ENCODE measurements around the gene CRNKL1. TPM values are rescaled to one million over a fixed set of nuclear protein-coding genes. Genes with fewer than 3 reads are reported as not detected.
A peak's percentile ranks its signal among the peaks of the same experiment; 100 is the strongest.

Gene CRNKL1
- 26.3 TPM for polyA plus RNA-seq
- long read RNA-seq, donor 1, full-length matches to known transcripts: 1 of 13 reads
- long read RNA-seq, donor 1, partial matches to known transcripts: 12 of 13 reads
- long read RNA-seq, donor 1, other reads (novel, unspliced or antisense): 0 of 13 reads
- long read RNA-seq, donor 2, full-length matches to known transcripts: 11 of 11 reads
- long read RNA-seq, donor 2, partial matches to known transcripts: 0 of 11 reads
- long read RNA-seq, donor 2, other reads (novel, unspliced or antisense): 0 of 11 reads
- long read RNA-seq, donor 3, full-length matches to known transcripts: 8 of 8 reads
- long read RNA-seq, donor 3, partial matches to known transcripts: 0 of 8 reads
- long read RNA-seq, donor 3, other reads (novel, unspliced or antisense): 0 of 8 reads
- long read RNA-seq, donor 4, full-length matches to known transcripts: 1 of 1 reads
- long read RNA-seq, donor 4, partial matches to known transcripts: 0 of 1 reads
- long read RNA-seq, donor 4, other reads (novel, unspliced or antisense): 0 of 1 reads
- long read RNA-seq, donor 5, full-length matches to known transcripts: 2 of 2 reads
- long read RNA-seq, donor 5, partial matches to known transcripts: 0 of 2 reads
- long read RNA-seq, donor 5, other reads (novel, unspliced or antisense): 0 of 2 reads
- long read RNA-seq, donor 6, full-length matches to known transcripts: 6 of 12 reads
- long read RNA-seq, donor 6, partial matches to known transcripts: 6 of 12 reads
- long read RNA-seq, donor 6, other reads (novel, unspliced or antisense): 0 of 12 reads
- long read RNA-seq, donor 7, full-length matches to known transcripts: 3 of 3 reads
- long read RNA-seq, donor 7, partial matches to known transcripts: 0 of 3 reads
- long read RNA-seq, donor 7, other reads (novel, unspliced or antisense): 0 of 3 reads
- long read RNA-seq, donor 8, full-length matches to known transcripts: 7 of 99 reads
- long read RNA-seq, donor 8, partial matches to known transcripts: 92 of 99 reads
- long read RNA-seq, donor 8, other reads (novel, unspliced or antisense): 0 of 99 reads
- long read RNA-seq, donor 9, full-length matches to known transcripts: 2 of 2 reads
- long read RNA-seq, donor 9, partial matches to known transcripts: 0 of 2 reads
- long read RNA-seq, donor 9, other reads (novel, unspliced or antisense): 0 of 2 reads
- long read RNA-seq, donor 10, full-length matches to known transcripts: 5 of 5 reads
- long read RNA-seq, donor 10, partial matches to known transcripts: 0 of 5 reads
- long read RNA-seq, donor 10, other reads (novel, unspliced or antisense): 0 of 5 reads
- long read RNA-seq, donor 11, full-length matches to known transcripts: 4 of 12 reads
- long read RNA-seq, donor 11, partial matches to known transcripts: 8 of 12 reads
- long read RNA-seq, donor 11, other reads (novel, unspliced or antisense): 0 of 12 reads

DNA sequence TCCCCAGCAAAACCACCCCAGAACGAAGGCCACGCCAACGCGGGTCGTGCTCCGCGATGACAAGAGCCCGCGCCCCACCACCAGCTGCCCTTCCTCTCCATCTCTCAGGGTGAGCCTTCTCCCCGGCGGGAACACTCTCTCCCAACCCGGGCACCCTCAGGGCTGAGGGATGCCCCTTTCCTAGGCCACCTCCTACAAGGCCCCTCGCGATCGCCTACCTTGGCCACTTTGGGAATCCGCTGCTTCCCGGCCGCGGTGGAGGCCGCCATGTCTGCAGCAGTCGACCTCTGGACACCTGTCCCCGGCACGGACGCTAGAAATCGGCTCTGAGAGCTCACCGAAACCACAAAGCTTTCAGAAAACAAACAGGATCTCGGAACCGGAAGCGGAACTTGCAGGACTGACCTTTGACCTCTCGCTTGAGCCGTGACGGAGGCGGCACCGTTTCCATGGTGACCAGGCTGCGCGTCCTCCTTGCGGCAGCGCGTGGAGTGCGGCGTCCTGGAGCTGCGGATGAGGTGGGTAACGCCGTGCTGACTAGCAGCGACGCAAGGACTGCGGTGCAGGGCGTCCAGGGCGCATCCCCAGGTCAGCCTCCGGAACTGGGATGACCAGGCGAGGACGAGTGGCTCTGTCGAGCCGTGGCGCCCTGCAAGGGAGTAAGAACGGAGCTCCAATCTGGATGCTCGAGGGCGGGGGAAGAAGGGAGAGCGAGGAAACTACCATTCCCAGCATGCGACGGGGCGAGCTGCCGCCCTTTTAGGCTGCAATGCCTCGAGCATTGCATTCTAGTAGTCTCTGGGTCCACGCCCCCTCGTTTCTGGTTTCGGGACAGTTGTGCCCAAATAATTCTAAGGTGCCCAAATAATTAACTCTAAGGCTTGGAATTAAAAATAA lies at the start of gene CRNKL1, which contains the start of gene CFAP61:
Gene CRNKL1 (minus strand): TSS at position 393 of the 897 bp plus-strand sequence. CDS start 124 bp downstream, at position 269.
Gene CFAP61 (plus strand): TSS at position 459 of the 897 bp plus-strand sequence. CDS start 4,122 bp downstream, outside the sequence.
- Histone ChIP-seq H3K4me1 (ENCODE audit: control insufficient read depth, insufficient read depth, low read length) (peaks cover 7% of the 10 kb centered on the region), H3K36me3 (ENCODE audit: control insufficient read depth, insufficient read depth, low read length) (peaks cover 25% of the 10 kb centered on the region), H3K4me3 (ENCODE audit: low read length) (peak within 1 kb of the TSS; percentile 76), H3K27me3 (ENCODE audit: control insufficient read depth, insufficient read depth, low read length) (no peaks in the 10 kb centered on the region), H3K9me3 (ENCODE audit: control insufficient read depth, low read depth, low read length) (no peaks in the 10 kb centered on the region), H3K27ac (ENCODE audit: low read length) (peak within 1 kb of the TSS; percentile 90)
- 0% methylated on average over 1 of the region's 67 CpGs for WGBS (ENCODE audit: insufficient coverage, low lambda C conversion rate)
- DNase-seq: peak; percentile 98 to 99

DNA sequence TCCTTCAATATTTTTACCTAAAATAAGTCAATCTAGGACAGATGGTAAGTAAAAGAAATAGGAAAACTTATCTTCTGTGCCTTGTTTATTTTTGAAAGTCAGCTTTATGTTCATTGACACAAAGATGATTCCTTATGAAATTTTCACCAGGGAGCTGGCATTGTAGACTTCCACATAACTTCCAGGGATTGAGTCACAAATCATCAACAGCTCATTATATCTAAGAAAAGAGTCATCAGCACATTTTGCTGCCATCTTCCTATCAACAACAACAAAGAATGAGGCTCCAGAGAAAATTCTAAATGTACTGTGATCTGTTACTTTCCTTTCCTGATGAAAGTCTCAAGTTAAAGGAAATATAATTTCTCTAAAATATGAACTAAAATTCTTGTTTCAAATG lies 48.6 kb upstream of the CRNKL1 start:
- H3K27ac ChIP-seq (ENCODE audit: low read length): no peak overlapping the region
- H3K9me3 ChIP-seq (ENCODE audit: control insufficient read depth, low read depth, low read length): no peaks in the 10 kb centered on the region
- H3K4me3 ChIP-seq (ENCODE audit: low read length): no peak overlapping the region
- H3K27me3 ChIP-seq (ENCODE audit: control insufficient read depth, insufficient read depth, low read length): no peaks in the 10 kb centered on the region
- no peaks in the 10 kb centered on the region for H3K4me1 ChIP-seq (ENCODE audit: control insufficient read depth, insufficient read depth, low read length)
- no peaks in the 10 kb centered on the region for H3K36me3 ChIP-seq (ENCODE audit: control insufficient read depth, insufficient read depth, low read length)
- DNase-seq: no peak

DNA sequence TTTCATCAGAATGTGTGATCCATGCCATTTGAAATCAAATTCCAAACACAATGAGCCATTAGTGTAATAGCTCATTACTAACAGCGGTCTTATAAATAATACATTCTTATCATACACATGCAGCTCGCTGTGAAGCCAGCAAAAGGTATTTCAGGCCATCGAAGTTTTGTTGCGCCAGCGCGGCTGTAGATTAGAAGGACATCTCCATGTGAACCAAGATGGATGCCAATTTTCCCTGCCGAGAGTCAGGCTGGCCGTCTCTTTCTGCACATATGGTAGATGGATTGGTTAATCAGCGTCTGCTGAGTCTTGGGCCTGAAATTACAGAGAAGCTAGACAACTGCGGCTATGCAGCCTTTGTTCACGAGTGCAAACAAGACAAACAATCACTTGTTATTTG lies 44.2 kb upstream of the CRNKL1 start:
- Histone ChIP-seq H3K27me3 (ENCODE audit: control insufficient read depth, insufficient read depth, low read length) (no peaks in the 10 kb centered on the region), H3K4me1 (ENCODE audit: control insufficient read depth, insufficient read depth, low read length) (no peaks in the 10 kb centered on the region), H3K9me3 (ENCODE audit: control insufficient read depth, low read depth, low read length) (no peaks in the 10 kb centered on the region), H3K27ac (ENCODE audit: low read length) (no peak overlapping the region), H3K4me3 (ENCODE audit: low read length) (no peak overlapping the region), H3K36me3 (ENCODE audit: control insufficient read depth, insufficient read depth, low read length) (no peaks in the 10 kb centered on the region)
- WGBS (ENCODE audit: insufficient coverage, low lambda C conversion rate): 100% methylated on average over 1 of the region's 11 CpGs
- no peak for DNase-seq

DNA sequence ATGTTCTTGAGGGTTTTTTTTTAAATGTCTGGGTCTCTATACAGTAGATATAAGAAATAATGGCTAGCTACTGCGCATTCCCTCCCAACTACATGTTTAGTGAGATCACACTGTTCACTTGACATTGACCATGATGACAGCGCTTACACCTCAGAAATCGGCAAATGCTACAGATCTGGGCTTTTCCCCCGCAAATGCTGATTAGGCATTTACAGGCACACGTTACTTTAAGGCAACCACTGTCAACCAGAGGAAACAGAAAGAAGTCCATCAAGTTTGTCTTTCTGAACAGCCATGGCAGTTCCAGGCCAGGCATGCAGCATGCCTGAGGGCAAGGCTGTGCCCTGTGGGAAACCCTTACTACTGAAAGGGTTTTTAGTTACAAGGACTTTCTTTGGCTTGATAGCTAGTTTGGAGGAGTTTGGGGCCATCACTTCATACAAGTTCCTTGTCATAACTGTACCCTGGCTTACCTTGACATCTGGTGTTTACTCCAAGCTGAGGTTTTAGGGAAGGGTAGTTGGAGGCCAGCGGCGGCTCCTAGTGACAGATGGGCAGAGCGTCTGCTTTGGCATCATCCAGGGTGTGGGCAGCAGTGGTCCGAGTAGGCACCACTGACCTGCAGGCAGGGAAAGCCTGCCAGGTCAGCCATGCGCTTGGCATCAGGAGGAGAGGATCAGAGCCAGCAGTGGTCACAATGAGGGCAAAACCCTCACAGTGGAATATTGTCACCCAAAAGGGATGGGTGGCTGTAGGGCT lies 43.0 kb upstream of the CRNKL1 start:
- Histone ChIP-seq H3K9me3 (ENCODE audit: control insufficient read depth, low read depth, low read length) (no peaks in the 10 kb centered on the region), H3K36me3 (ENCODE audit: control insufficient read depth, insufficient read depth, low read length) (no peaks in the 10 kb centered on the region), H3K4me3 (ENCODE audit: low read length) (no peak overlapping the region), H3K27me3 (ENCODE audit: control insufficient read depth, insufficient read depth, low read length) (no peaks in the 10 kb centered on the region), H3K27ac (ENCODE audit: low read length) (no peak overlapping the region), H3K4me1 (ENCODE audit: control insufficient read depth, insufficient read depth, low read length) (no peaks in the 10 kb centered on the region)
- 80% methylated on average over 2 of the region's 10 CpGs for WGBS (ENCODE audit: insufficient coverage, low lambda C conversion rate)
- no peak for DNase-seq

DNA sequence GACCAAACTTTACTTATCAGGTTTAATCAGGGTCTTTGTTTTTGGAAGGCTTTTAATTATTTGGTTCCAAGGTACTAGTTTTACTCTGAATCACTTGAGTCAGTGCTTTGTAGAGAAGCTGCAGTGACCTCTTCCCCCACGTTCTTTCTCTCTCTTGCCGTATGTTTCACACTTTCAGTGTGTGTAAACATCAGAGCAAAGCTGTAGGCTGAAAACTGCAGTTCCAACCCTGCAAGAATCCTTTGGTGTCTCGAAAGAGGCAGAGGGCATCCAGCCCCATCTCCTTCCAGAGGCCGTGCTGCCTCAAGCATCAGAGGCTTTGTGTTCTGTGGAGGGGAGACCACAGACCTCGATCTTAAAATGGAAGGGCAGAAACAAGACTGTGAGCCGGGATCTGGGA lies 42.1 kb upstream of the CRNKL1 start:
- Histone ChIP-seq H3K4me1 (ENCODE audit: control insufficient read depth, insufficient read depth, low read length) (no peaks in the 10 kb centered on the region), H3K9me3 (ENCODE audit: control insufficient read depth, low read depth, low read length) (no peaks in the 10 kb centered on the region), H3K27ac (ENCODE audit: low read length) (no peak overlapping the region), H3K36me3 (ENCODE audit: control insufficient read depth, insufficient read depth, low read length) (no peaks in the 10 kb centered on the region), H3K4me3 (ENCODE audit: low read length) (no peak overlapping the region), H3K27me3 (ENCODE audit: control insufficient read depth, insufficient read depth, low read length) (no peaks in the 10 kb centered on the region)
- 60% methylated on average over 1 of the region's 6 CpGs for WGBS (ENCODE audit: insufficient coverage, low lambda C conversion rate)
- no peak for DNase-seq

DNA sequence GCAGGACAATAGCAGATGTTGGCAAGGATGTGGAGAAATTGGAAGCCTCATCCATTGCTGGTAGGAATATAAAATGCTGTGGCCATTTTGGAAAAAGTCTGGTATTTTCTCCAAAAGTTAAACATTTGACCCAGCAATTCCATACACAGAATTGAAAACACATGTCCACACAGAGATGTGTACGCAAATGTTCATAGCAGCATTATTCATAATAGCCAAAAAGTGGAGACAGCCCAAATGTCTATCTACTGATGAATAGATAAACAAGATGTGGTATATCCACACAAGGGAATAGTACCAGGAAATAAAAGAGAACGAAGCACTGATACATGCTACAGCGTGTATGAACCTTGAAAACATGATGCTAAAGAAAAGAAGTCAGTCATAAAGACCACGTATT lies 40.6 kb upstream of the CRNKL1 start:
- H3K4me1 ChIP-seq (ENCODE audit: control insufficient read depth, insufficient read depth, low read length): no peaks in the 10 kb centered on the region
- no peaks in the 10 kb centered on the region for H3K9me3 ChIP-seq (ENCODE audit: control insufficient read depth, low read depth, low read length)
- 100% methylated on average over 3 of the region's 4 CpGs for WGBS (ENCODE audit: insufficient coverage, low lambda C conversion rate)
- no peak overlapping the region for H3K27ac ChIP-seq (ENCODE audit: low read length)
- H3K27me3 ChIP-seq (ENCODE audit: control insufficient read depth, insufficient read depth, low read length): no peaks in the 10 kb centered on the region
- H3K36me3 ChIP-seq (ENCODE audit: control insufficient read depth, insufficient read depth, low read length): no peaks in the 10 kb centered on the region
- no peak for DNase-seq
- H3K4me3 ChIP-seq (ENCODE audit: low read length): no peak overlapping the region

DNA sequence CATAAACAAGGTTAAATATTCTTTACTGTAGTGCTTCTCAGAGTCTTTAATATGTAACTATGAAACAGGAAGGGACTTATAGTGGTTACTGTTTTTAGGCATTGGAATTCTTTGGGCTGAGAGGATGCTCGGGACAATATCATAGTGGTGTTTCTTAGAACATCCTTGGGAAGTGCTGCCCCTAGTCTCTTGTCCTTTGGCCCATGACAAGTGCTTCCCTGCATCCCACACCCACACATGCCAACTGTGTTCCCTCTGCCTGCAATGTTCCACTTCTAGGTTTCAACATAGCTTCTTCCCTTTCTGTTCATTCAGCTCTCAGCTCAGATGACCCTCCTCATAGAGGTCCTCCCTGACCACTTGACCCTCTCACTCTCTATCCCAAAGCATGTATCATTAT lies 37.7 kb upstream of the CRNKL1 start:
- no peak for DNase-seq
- WGBS (ENCODE audit: insufficient coverage, low lambda C conversion rate): no CpG with 5 or more reads among the region's 1 CpG
- no peaks in the 10 kb centered on the region for H3K9me3 ChIP-seq (ENCODE audit: control insufficient read depth, low read depth, low read length)
- H3K4me3 ChIP-seq (ENCODE audit: low read length): no peak overlapping the region
- H3K27me3 ChIP-seq (ENCODE audit: control insufficient read depth, insufficient read depth, low read length): no peaks in the 10 kb centered on the region
- no peaks in the 10 kb centered on the region for H3K4me1 ChIP-seq (ENCODE audit: control insufficient read depth, insufficient read depth, low read length)
- no peak overlapping the region for H3K27ac ChIP-seq (ENCODE audit: low read length)
- no peaks in the 10 kb centered on the region for H3K36me3 ChIP-seq (ENCODE audit: control insufficient read depth, insufficient read depth, low read length)

DNA sequence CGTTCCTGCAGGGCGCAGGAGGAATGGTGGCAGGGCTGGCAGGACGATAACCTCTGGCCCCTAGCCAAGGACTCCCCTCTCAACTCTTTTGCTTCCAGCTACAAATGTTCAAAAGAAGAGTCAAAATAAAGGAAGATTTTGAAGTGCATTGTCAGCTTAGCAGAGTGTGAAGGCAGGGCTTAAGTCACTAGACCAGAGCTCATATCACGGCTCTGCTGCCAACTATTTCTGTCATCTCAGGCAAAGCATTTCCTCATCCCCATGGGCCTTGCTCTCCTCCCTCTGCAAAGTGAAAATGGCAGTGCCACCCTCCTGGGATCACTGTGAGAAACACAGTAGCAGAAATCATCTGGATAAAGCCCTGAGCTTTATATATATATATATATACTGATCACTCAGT lies 36.8 kb upstream of the CRNKL1 start:
- Histone ChIP-seq H3K4me1 (ENCODE audit: control insufficient read depth, insufficient read depth, low read length) (no peaks in the 10 kb centered on the region), H3K36me3 (ENCODE audit: control insufficient read depth, insufficient read depth, low read length) (no peaks in the 10 kb centered on the region), H3K27me3 (ENCODE audit: control insufficient read depth, insufficient read depth, low read length) (no peaks in the 10 kb centered on the region), H3K4me3 (ENCODE audit: low read length) (no peak overlapping the region), H3K9me3 (ENCODE audit: control insufficient read depth, low read depth, low read length) (no peaks in the 10 kb centered on the region), H3K27ac (ENCODE audit: low read length) (no peak overlapping the region)
- no CpG with 5 or more reads among the region's 4 CpGs for whole genome bisulfite sequencing (ENCODE audit: insufficient coverage, low lambda C conversion rate)
- no peak for DNase-seq

DNA sequence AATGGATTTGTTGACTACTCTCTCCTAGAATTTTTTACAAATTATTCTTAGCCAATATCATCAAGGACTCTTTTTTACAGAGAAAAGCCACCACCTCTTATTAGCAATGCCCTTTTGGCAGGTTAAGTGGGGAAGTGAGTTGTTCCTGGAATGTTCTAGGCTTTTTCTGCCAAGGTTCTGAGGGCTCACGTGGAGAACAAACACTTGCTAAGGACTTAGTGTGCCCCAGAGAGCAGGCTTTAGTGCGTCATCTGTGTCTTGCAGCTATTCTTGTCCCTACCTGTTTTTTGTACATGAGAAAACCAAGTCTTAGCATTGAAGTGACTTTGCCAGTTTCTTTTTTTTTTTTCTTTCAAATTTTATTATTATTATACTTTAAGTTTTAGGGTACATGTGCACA lies 33.5 kb upstream of the CRNKL1 start:
- Histone ChIP-seq H3K4me3 (ENCODE audit: low read length) (no peak overlapping the region), H3K27me3 (ENCODE audit: control insufficient read depth, insufficient read depth, low read length) (peaks cover 2% of the 10 kb centered on the region), H3K27ac (ENCODE audit: low read length) (no peak overlapping the region), H3K9me3 (ENCODE audit: control insufficient read depth, low read depth, low read length) (no peaks in the 10 kb centered on the region), H3K4me1 (ENCODE audit: control insufficient read depth, insufficient read depth, low read length) (no peaks in the 10 kb centered on the region), H3K36me3 (ENCODE audit: control insufficient read depth, insufficient read depth, low read length) (no peaks in the 10 kb centered on the region)
- DNase-seq: no peak
- 60% methylated on average over 2 of the region's 2 CpGs for WGBS (ENCODE audit: insufficient coverage, low lambda C conversion rate)

Measured in large intestine (tissue), 12 donors.